Activated B cell treated with CpG ODN at 0.5 μM for 24 hours (primary cell): Measurements from ENCODE around the gene IFFO2. TPM values are rescaled to one million over a fixed set of nuclear protein-coding genes. Genes with fewer than 3 reads are reported as not detected.

Experiments used
- ATAC-seq: fragments of 200-7000 bp; cut with Tn5 transposase; one replicate; pipeline ENCODE4 v1.10.0; 2021; ENCODE audit warnings: low read depth, mild to moderate bottlenecking, moderate library complexity
- CTCF ChIA-PET: fragments of 350-600 bp; sonication (Branson Sonifier 250); formaldehyde crosslinking; loops from one replicate; lab custom pipeline; 2021; ENCODE audit warnings: antibody characterized with exemption; lab: Charles Lee
- POLR2A ChIA-PET: fragments of 350-600 bp; sonication (Branson Sonifier 250); formaldehyde crosslinking; loops from one replicate; lab custom pipeline; 2021; ENCODE audit warnings: antibody characterized with exemption; lab: Charles Lee
- DNase-seq: peaks from one replicate; pipeline ENCODE4 v3.0.0; 2022
- H3K27ac Mint-ChIP-seq: one replicate; pipeline ENCODE4 v1.8.0; 2020; ENCODE audit warnings: mixed read lengths
- H3K27me3 Mint-ChIP-seq: one replicate; pipeline ENCODE4 v1.8.0; 2021; ENCODE audit warnings: mixed read lengths
- H3K36me3 Mint-ChIP-seq: one replicate; pipeline ENCODE4 v1.8.0; 2021; ENCODE audit warnings: low read depth, mixed read lengths
- H3K4me1 Mint-ChIP-seq: one replicate; pipeline ENCODE4 v1.8.0; 2021; ENCODE audit warnings: mixed read lengths
- H3K4me3 Mint-ChIP-seq: one replicate; pipeline ENCODE4 v1.8.0; 2020; ENCODE audit warnings: mild to moderate bottlenecking, mixed read lengths
- H3K9me3 Mint-ChIP-seq: one replicate; pipeline ENCODE4 v1.8.0; 2020; ENCODE audit warnings: mixed read lengths
- CTCF ChIP-seq: fragments of 200-600 bp; IDR thresholded peaks from one replicate; pipeline ENCODE4 v1.8.0; 2022; ENCODE audit warnings: antibody characterized with exemption, mild to moderate bottlenecking
- intact Hi-C: fragments of 100-400 bp; cut with micrococcal nuclease; formaldehyde crosslinking; loops from one replicate; pipeline ENCODE4 v1.15.1; 2024
- total RNA-seq: library from RNA; stranded (reverse); gene quantifications from 2 replicates; pipeline ENCODE4 v1.2.3, GENCODE V29; 2022

The IFFO2 gene
- total RNA-seq, 1 donor from 2014 or later = 13.0 TPM

- Mint-ChIP-seq H3K9me3 (no peaks in the 10 kb centered on the region), H3K27ac (no peak overlapping the region), H3K4me1 (no peaks in the 10 kb centered on the region), H3K4me3 (no peak overlapping the region), H3K27me3 (no peaks in the 10 kb centered on the region), H3K36me3 (peaks cover 2% of the 10 kb centered on the region)
- intact Hi-C loops = no loop called here
- ChIA-PET CTCF (no interaction called here), POLR2A (no interaction called here)
- DNase-seq (no peak), ATAC-seq (no peak)
- no peak for TF ChIP-seq CTCF
These were observed 75.3 kb downstream of the IFFO2 start for GRCh38 chr1:18881164-18881563.

GRCh38 chr1:18880585-18880984 is 75.9 kb downstream of the IFFO2 start:
- ATAC-seq (no peak), DNase-seq (no peak)
- Mint-ChIP-seq H3K36me3 (peaks cover 2% of the 10 kb centered on the region), H3K27me3 (no peaks in the 10 kb centered on the region), H3K4me1 (no peaks in the 10 kb centered on the region), H3K27ac (no peak overlapping the region), H3K9me3 (no peaks in the 10 kb centered on the region), H3K4me3 (no peak overlapping the region)
- TF ChIP-seq CTCF = no peak
- ChIA-PET CTCF (no interaction called here), POLR2A (no interaction called here)
- intact Hi-C loops = no loop called here

- intact Hi-C loops = no loop called here
These were observed 76.6 kb downstream of the IFFO2 start for GRCh38 chr1:18879791-18880309.

GRCh38 chr1:18879215-18879790 is 77.2 kb downstream of the IFFO2 start:
- POLR2A ChIA-PET = no interaction called here
- no peaks in the 10 kb centered on the region for H3K9me3 Mint-ChIP-seq
- CTCF ChIA-PET = no interaction called here

More at GRCh38 chr1:18879791-18880309, 76.6 kb downstream of the IFFO2 start:
- H3K27ac Mint-ChIP-seq = no peak overlapping the region
- CTCF ChIA-PET = no interaction called here
- H3K36me3 Mint-ChIP-seq = peaks cover 2% of the 10 kb centered on the region
- ATAC-seq = no peak
- H3K4me1 Mint-ChIP-seq = no peaks in the 10 kb centered on the region
- no peaks in the 10 kb centered on the region for H3K27me3 Mint-ChIP-seq
- H3K4me3 Mint-ChIP-seq = no peak overlapping the region
- H3K9me3 Mint-ChIP-seq = no peaks in the 10 kb centered on the region
- DNase-seq = no peak
- POLR2A ChIA-PET = no interaction called here
- no peak for TF ChIP-seq CTCF

More at GRCh38 chr1:18879215-18879790, 77.2 kb downstream of the IFFO2 start:
- Mint-ChIP-seq H3K4me3 (no peak overlapping the region), H3K36me3 (peaks cover 2% of the 10 kb centered on the region), H3K27ac (no peak overlapping the region), H3K4me1 (no peaks in the 10 kb centered on the region), H3K27me3 (no peaks in the 10 kb centered on the region)
- no peak for ATAC-seq
- no peak for DNase-seq
- no peak for TF ChIP-seq CTCF
- intact Hi-C loops = no loop called here
